NT2/D1 (cell line): ENCODE data around the gene TP53I11.

ENCODE experiments used
- SUZ12 ChIP-seq: IDR thresholded peaks from 2 replicates; pipeline ENCODE4 v1.6.1; 2011; ENCODE audit not compliant: insufficient read length, insufficient read depth; ENCODE audit errors: extremely low read depth
- YY1 ChIP-seq: IDR thresholded peaks from 2 replicates; pipeline ENCODE4 v1.6.1; 2011; ENCODE audit not compliant: insufficient read length, insufficient read depth
- ZNF274 ChIP-seq: IDR thresholded peaks from 2 replicates; pipeline ENCODE4 v1.6.1; 2011; ENCODE audit warnings: mild to moderate bottlenecking, low read depth, low read length

DNA sequence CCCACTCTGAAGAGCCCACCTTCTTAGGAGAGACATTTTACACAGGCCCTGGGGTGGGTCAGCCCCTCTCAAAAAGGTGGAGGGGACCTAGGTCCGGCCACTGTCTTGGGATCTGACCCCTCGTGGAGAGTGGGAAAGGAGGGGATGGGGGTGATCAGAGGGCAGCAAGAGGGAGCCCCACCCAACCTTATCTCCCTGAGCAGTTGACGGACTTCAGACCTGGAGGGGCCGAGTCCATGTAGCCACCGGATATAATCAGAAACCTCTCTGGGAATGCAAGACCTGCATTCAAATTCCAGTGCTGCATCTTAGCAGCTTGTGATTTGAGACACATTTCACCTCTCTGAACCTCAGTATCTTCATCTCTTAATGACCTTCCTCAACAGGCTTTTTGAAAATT is 44.0 kb downstream of the TP53I11 start:
- TF ChIP-seq ZNF274 (no peak), YY1 (no peak), SUZ12 (no peak)
